HepG2 (cell line): ENCODE data around the gene C2orf92. TPM values are rescaled to one million over a fixed set of nuclear protein-coding genes. Genes with fewer than 3 reads are reported as not detected.

ENCODE experiments used
- CERS6 ChIP-seq: sonication (generic); formaldehyde crosslinking; IDR thresholded peaks from 2 replicates; pipeline ENCODE4 v1.5.0; 2020; ENCODE audit warnings: missing genetic modification reagents
- DDIT3 ChIP-seq: sonication (generic); formaldehyde crosslinking; IDR thresholded peaks from 2 replicates; pipeline ENCODE4 v1.4.0; 2020; ENCODE audit warnings: mild to moderate bottlenecking, missing genetic modification reagents
- EED ChIP-seq: sonication (generic); formaldehyde crosslinking; IDR thresholded peaks from 2 replicates; pipeline ENCODE4 v1.5.0; 2020; ENCODE audit warnings: mild to moderate bottlenecking, missing genetic modification reagents
- GRHL1 ChIP-seq: sonication (generic); formaldehyde crosslinking; conservative IDR thresholded peaks from 2 replicates; pipeline ENCODE4 v1.8.0; 2022; ENCODE audit warnings: missing genetic modification reagents
- IKZF1 ChIP-seq: fragments of 450-650 bp; IDR thresholded peaks from 2 replicates; pipeline ENCODE4 v1.7.1; 2016
- KMT2A ChIP-seq: sonication (generic); formaldehyde crosslinking; IDR thresholded peaks from 2 replicates; pipeline ENCODE4 v1.4.0; 2020; ENCODE audit warnings: missing genetic modification reagents
- RXRB ChIP-seq: IDR thresholded peaks from 2 replicates; pipeline ENCODE4 v1.6.1; 2016; ENCODE audit warnings: borderline replicate concordance, missing genetic modification reagents, missing compliant biosample characterization
- SKI ChIP-seq: fragments of 450-650 bp; IDR thresholded peaks from one replicate; pipeline ENCODE4 v1.6.1; 2018; ENCODE audit warnings: mild to moderate bottlenecking; ENCODE audit not compliant: partially characterized antibody
- SNAPC2 ChIP-seq: sonication (generic); formaldehyde crosslinking; IDR thresholded peaks from 2 replicates; pipeline ENCODE4 v1.8.1; 2022; ENCODE audit warnings: mild to moderate bottlenecking, missing genetic modification reagents
- ZBTB40 ChIP-seq, 2 experiments: fragments of 450-650 bp in 1 of 2; sonication (generic) in 1 of 2; formaldehyde crosslinking in 1 of 2; IDR thresholded peaks; 2 replicates each; pipeline versions ENCODE4 v1.6.1 to v1.8.0; 2016 to 2022; ENCODE audit warnings: antibody characterized with exemption in 1 of 2, mild to moderate bottlenecking in 1 of 2, missing genetic modification reagents in 1 of 2
- ZFX ChIP-seq: sonication (generic); formaldehyde crosslinking; IDR thresholded peaks from 2 replicates; pipeline ENCODE4 v1.4.0; 2020; ENCODE audit warnings: mild to moderate bottlenecking, low read depth, missing genetic modification reagents, moderate library complexity
- ZNF7 ChIP-seq: IDR thresholded peaks from 2 replicates; pipeline ENCODE4 v1.6.1; 2016; ENCODE audit warnings: missing biosample characterization, missing genetic modification reagents
- ZNF710 ChIP-seq: sonication (generic); formaldehyde crosslinking; IDR thresholded peaks from 2 replicates; pipeline ENCODE4 v1.5.0; 2020; ENCODE audit warnings: mild to moderate bottlenecking, missing genetic modification reagents, borderline replicate concordance
- polyA plus RNA-seq, 8 experiments: library from polyadenylated mRNA; depleted of rRNA in 3 of 8; stranded (reverse) in 7 of 8; unstranded in 1 of 8; fragments of >200 nt; fragmentation: Illumina TruSeq in 4 of 8; extraction: Trizol in 4 of 8; gene quantifications; 2 replicates each; pipeline versions ENCODE4 v1.2.1 to v1.2.3, GENCODE V29; 2011 to 2016; ENCODE audit warnings: low read depth in 4 of 8, missing spikeins in 1 of 8, mixed read lengths in 1 of 8; ENCODE audit not compliant: insufficient read depth in 1 of 8
- total RNA-seq, 5 experiments: library from RNA; depleted of rRNA; stranded (reverse); fragments of >200 nt; fragmentation: Illumina TruSeq; extraction: Trizol; gene quantifications; 2 replicates each; pipeline ENCODE4 v1.2.3, GENCODE V29; 2016; ENCODE audit warnings: low read depth in 1 of 5

The C2orf92 gene
- total and polyA plus RNA-seq, 2 of the 13 experiments (the other 11 are each of a cell fraction or from before 2014, with no cell fraction given): 4.9 to 5.0 TPM

GRCh38 chr2:97645695-97646629 is 23.6 kb upstream of the C2orf92 start, which contains the start of gene COX5B (continued):
- no peak for TF ChIP-seq ZNF710 (CRISPR knock-in tag)
- no peak for TF ChIP-seq GRHL1
- no peak for TF ChIP-seq DDIT3 (CRISPR knock-in tag)
- TF ChIP-seq SKI: no peak
- peak; percentile 67 for TF ChIP-seq CERS6
- peak; percentile 90; the same call in 1 of the 2 replicates for TF ChIP-seq EED (CRISPR knock-in tag)
- TF ChIP-seq SNAPC2: no peak
- peak; percentile 59 for TF ChIP-seq ZBTB40 (IDR thresholded peaks at IDR 0.05)
- peak; percentile 82; the same call in 1 of the 2 replicates for TF ChIP-seq ZBTB40 (CRISPR knock-in tag; IDR thresholded peaks at IDR 0.05)
- TF ChIP-seq ZFX: peak; percentile 99
- peak; percentile 26; the same call in 1 of the 2 replicates for TF ChIP-seq ZNF7 (CRISPR knock-in tag)
- TF ChIP-seq RXRB (CRISPR knock-in tag): peak; percentile 53; the same call in 1 of the 2 replicates
- TF ChIP-seq KMT2A (CRISPR knock-in tag): peak; percentile 94
- TF ChIP-seq IKZF1: no peak
